A375 (cell line): ENCODE results near the gene PRR29. TPM values are rescaled to one million over a fixed set of nuclear protein-coding genes. Genes with fewer than 3 reads are reported as not detected.

Experiments
- total RNA-seq: library from RNA; depleted of rRNA; stranded (reverse); fragments of >200 nt; shearing (Covaris generic); gene quantifications from 2 replicates; pipeline ENCODE4 v1.2.3, GENCODE V29; 2014; rRNA removed

PRR29 gene
- total RNA-seq: 0.03 and 0.08 TPM in 2 replicates

GRCh38 chr17:63998050-63998720 lies at the start of gene PRR29:
TSS of gene PRR29 (plus strand) at chr17:63998351. CDS start at chr17:63998365, 14 bp downstream.

DNA sequence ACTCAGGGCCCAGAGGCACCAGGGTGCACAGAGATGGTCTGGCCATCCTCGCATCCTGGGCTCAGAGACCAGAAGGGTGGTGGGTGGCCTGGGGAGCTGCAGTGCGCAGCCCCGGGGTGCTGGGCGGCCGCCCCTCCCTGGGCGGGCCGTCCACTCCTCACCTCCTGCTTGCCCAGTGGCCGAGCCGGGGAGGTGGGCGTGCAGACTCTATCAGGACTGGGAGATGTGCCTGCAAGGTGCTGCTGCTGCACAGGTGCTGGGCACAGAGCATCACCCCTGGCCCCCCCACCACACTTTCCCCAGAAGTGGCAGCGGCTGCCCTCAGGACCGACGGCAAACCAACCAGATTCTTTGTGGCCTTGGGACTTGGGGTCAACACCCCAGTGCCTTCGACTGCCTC lies 25.4 kb upstream of the PRR29 start, which contains the start of gene SCN4A:
TSS of gene SCN4A (minus strand) at position 123 of the 400 bp plus-strand sequence. CDS start at position 46, 77 bp downstream.

GRCh38 chr17:64020056-64020766 lies 22.1 kb downstream of the PRR29 start, which contains the start of gene ICAM2:
TSS of gene ICAM2 (minus strand) at chr17:64020633. CDS start at chr17:64006691, 13,942 bp downstream.

Other genes starting within 250 kb of the PRR29 start
- gene CCDC47, start 224.8 kb upstream of the PRR29 start, total RNA-seq: 73.7 and 79.6 TPM in 2 replicates
- 61.0 and 70.2 TPM in 2 replicates for gene DDX42, start 224.2 kb upstream of the PRR29 start, total RNA-seq
- gene PSMC5, start 170.9 kb upstream of the PRR29 start, total RNA-seq: 100 and 120 TPM in 2 replicates
- gene FTSJ3, start 170.7 kb upstream of the PRR29 start, total RNA-seq: 143 and 158 TPM in 2 replicates
- 109 and 111 TPM in 2 replicates for gene SMARCD2, start 155.7 kb upstream of the PRR29 start, total RNA-seq
- gene CSH2, start 124.7 kb upstream of the PRR29 start, total RNA-seq: not detected in 2 replicates
- gene GH2, start 116.4 kb upstream of the PRR29 start, total RNA-seq: not detected in 2 replicates
- gene CSH1, start 101.8 kb upstream of the PRR29 start, total RNA-seq: not detected in 2 replicates
- gene CSHL1, start 87.1 kb upstream of the PRR29 start, total RNA-seq: not detected in 2 replicates
- gene GH1, start 79.5 kb upstream of the PRR29 start, total RNA-seq: not detected in 2 replicates
- not detected in 2 replicates for gene CD79B, start 66.0 kb upstream of the PRR29 start, total RNA-seq
- not detected in 2 replicates for gene SCN4A, start 25.4 kb upstream of the PRR29 start, total RNA-seq
- not detected in 2 replicates for gene ICAM2, start 22.3 kb downstream of the PRR29 start, total RNA-seq
- 9.2 and 9.8 TPM in 2 replicates for gene ERN1, start 131.8 kb downstream of the PRR29 start, total RNA-seq